HL-60 (cell line): ENCODE results near the gene UST.
"Not testable (repeated sequence)": the region's sequence is repeated elsewhere in the genome, so short reads cannot be mapped to it uniquely, and the experiment has no call there.

Source experiments
- DNase-seq, 2 experiments: peaks; one replicate each; pipeline ENCODE4 v3.0.0-alpha.2; 2010 to 2020; ENCODE audit warnings: low read depth in 1 of 2, low spot score in 1 of 2
- H3K27ac ChIP-seq: fragments of 250-450 bp; sonication (Bioruptor Pico); replicated peaks from 2 replicates; pipeline ENCODE4 v1.5.1; 2020; ENCODE audit warnings: mild to moderate bottlenecking, moderate library complexity
- H3K27me3 ChIP-seq: fragments of 250-450 bp; sonication (Bioruptor Pico); 2 replicates; pipeline ENCODE4 v1.5.1; 2021; ENCODE audit warnings: mild to moderate bottlenecking, moderate library complexity; ENCODE audit not compliant: insufficient read depth, poor library complexity, severe bottlenecking
- H3K4me3 ChIP-seq: replicated peaks from 2 replicates; pipeline ENCODE4 v1.5.1; 2011; ENCODE audit warnings: mild to moderate bottlenecking, control low read depth, low read length; ENCODE audit not compliant: insufficient read depth
- GABPA ChIP-seq: IDR thresholded peaks from 2 replicates; pipeline ENCODE4 v1.6.1; 2012; ENCODE audit warnings: low read depth
- POLR2AphosphoS5 ChIP-seq: IDR thresholded peaks from 2 replicates; pipeline ENCODE4 v1.6.1; 2012; ENCODE audit warnings: low read depth
- SPI1 ChIP-seq: IDR thresholded peaks from 2 replicates; pipeline ENCODE4 v1.6.1; 2012; ENCODE audit warnings: low read depth, mild to moderate bottlenecking, borderline replicate concordance
- TF ChIP-seq, protein P1 (sequence below): IDR thresholded peaks from 2 replicates; pipeline ENCODE4 v1.6.1; 2012; ENCODE audit warnings: low read depth; ENCODE audit not compliant: insufficient replicate concordance
- TF ChIP-seq, protein P2 (sequence below): IDR thresholded peaks from one replicate; pipeline ENCODE4 v1.5.1; 2011; ENCODE audit warnings: low read length, control low read depth, inconsistent platforms; ENCODE audit not compliant: insufficient read depth

The UST gene

DNA sequence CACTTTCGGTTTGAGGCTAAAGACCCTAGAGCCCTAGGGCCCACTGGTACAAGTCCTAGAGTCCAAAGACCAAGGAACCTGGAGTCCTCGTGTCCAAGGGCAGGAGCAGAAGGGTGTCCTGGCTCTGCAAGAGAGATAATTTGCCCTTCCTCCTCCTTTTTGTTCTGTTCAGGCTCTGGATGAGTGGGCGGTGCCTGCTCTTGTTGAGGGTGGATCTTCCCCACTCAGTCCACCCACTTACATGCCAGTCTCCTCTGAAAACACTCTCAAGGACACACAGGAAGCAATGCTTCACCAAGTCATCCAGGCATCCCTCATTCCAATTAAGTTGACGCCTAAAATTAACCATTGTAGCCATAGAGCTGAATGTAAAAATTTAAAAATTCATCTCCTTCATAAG lies 102.1 kb downstream of the UST start:
- Histone ChIP-seq H3K4me3 (no peak overlapping the region), H3K27me3 (no peaks in the 10 kb centered on the region), H3K27ac (no peak overlapping the region)
- TF ChIP-seq, protein P1, sequence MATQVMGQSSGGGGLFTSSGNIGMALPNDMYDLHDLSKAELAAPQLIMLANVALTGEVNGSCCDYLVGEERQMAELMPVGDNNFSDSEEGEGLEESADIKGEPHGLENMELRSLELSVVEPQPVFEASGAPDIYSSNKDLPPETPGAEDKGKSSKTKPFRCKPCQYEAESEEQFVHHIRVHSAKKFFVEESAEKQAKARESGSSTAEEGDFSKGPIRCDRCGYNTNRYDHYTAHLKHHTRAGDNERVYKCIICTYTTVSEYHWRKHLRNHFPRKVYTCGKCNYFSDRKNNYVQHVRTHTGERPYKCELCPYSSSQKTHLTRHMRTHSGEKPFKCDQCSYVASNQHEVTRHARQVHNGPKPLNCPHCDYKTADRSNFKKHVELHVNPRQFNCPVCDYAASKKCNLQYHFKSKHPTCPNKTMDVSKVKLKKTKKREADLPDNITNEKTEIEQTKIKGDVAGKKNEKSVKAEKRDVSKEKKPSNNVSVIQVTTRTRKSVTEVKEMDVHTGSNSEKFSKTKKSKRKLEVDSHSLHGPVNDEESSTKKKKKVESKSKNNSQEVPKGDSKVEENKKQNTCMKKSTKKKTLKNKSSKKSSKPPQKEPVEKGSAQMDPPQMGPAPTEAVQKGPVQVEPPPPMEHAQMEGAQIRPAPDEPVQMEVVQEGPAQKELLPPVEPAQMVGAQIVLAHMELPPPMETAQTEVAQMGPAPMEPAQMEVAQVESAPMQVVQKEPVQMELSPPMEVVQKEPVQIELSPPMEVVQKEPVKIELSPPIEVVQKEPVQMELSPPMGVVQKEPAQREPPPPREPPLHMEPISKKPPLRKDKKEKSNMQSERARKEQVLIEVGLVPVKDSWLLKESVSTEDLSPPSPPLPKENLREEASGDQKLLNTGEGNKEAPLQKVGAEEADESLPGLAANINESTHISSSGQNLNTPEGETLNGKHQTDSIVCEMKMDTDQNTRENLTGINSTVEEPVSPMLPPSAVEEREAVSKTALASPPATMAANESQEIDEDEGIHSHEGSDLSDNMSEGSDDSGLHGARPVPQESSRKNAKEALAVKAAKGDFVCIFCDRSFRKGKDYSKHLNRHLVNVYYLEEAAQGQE, result no peak
- TF ChIP-seq SPI1, result no peak
- no peak for TF ChIP-seq POLR2AphosphoS5
- TF ChIP-seq GABPA, result no peak
- TF ChIP-seq, protein P2, sequence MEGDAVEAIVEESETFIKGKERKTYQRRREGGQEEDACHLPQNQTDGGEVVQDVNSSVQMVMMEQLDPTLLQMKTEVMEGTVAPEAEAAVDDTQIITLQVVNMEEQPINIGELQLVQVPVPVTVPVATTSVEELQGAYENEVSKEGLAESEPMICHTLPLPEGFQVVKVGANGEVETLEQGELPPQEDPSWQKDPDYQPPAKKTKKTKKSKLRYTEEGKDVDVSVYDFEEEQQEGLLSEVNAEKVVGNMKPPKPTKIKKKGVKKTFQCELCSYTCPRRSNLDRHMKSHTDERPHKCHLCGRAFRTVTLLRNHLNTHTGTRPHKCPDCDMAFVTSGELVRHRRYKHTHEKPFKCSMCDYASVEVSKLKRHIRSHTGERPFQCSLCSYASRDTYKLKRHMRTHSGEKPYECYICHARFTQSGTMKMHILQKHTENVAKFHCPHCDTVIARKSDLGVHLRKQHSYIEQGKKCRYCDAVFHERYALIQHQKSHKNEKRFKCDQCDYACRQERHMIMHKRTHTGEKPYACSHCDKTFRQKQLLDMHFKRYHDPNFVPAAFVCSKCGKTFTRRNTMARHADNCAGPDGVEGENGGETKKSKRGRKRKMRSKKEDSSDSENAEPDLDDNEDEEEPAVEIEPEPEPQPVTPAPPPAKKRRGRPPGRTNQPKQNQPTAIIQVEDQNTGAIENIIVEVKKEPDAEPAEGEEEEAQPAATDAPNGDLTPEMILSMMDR, result no peak
- DNase-seq, result no peak

DNA sequence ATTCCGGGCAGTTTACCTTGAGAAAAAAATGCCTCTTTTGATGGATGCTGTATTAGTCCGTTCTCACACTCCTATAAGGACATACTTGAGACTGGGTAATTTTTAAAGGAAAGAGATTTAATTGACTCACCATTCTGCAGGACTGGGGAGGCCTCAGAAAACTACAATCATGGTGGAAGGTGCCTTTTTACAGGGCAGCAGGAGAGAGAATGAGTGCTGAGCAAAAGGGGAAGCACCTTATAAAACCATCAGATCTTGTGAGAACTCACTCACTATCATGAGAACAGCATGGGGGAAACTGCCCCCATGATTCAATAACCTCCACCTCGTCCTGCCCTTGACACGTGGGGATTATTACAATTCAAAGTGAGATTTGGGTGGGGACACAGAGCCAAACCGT lies 102.6 kb downstream of the UST start:
- H3K4me3 ChIP-seq, DNase-seq, H3K27me3 ChIP-seq, H3K27ac ChIP-seq: not testable (repeated sequence)

DNA sequence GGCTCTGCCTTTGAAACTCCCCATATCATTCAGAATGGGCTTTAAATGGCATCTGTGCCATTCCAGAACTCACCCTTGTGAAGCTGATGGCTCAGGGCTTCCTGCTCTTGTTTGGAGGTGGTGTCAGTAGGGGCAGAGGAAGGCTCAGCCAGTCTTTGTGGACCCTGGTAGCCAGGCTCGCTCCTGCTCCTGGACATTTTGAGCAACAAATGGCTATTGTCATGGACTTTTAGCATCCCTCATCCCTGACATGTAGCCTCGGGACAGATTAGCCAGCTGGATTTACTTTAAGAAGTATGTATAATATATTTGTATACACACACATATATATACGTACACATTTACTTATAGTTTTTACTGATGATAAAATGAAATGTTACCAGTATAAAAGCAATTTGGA lies 104.1 kb downstream of the UST start:
- no peak for DNase-seq
- Histone ChIP-seq H3K4me3 (no peak overlapping the region), H3K27ac (no peak overlapping the region), H3K27me3 (no peaks in the 10 kb centered on the region)
- TF ChIP-seq GABPA, result no peak
- no peak for TF ChIP-seq POLR2AphosphoS5
- TF ChIP-seq, protein P1, result no peak

DNA sequence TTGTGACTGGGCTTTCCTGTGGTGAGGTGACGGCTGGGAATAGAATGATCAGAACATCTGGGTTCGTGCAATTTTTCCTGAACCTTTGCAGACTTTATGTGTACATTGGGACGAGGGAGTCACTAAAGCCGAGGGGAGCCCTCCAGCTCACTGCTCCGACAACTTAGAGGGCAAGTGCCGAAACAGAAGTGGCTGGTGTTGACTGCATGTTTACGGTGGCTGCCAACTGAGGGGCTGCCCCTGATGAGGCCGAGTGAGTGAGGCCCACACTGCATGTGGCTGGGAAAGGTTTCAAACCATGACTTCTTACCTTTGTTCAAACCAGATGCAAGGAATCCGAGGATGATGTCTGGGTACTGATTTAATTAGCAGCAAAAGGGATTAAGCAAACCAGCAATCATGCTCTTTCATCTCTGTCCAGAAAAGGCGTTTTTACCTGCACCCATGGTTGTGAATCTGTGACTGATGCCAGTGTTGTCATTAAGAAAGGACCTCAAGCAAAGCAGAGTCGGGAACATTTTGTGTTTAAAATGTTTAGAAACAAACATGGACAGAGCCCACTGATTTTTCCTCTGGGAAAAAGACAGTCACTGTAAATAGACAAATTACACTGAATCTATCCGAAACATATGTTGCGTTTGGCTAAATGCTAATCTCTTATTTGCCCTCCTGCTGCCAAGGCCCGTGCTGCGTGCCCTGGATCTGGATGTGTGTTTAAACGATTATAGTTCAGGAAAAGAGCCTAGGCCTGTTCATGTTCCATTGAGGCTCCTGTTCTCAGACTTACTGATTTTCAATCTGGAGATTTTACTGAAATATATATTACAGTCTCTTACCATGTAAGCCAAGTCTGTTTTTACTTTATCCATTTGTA lies 105.1 kb downstream of the UST start:
- TF ChIP-seq, protein P1, result no peak
- TF ChIP-seq POLR2AphosphoS5 (no peak), GABPA (no peak), SPI1 (no peak)
- TF ChIP-seq, protein P2, result no peak
- H3K27me3 ChIP-seq, result no peaks in the 10 kb centered on the region
- DNase-seq, result no peak
- H3K27ac ChIP-seq, result no peak overlapping the region
- no peak overlapping the region for H3K4me3 ChIP-seq
